MM.1S (cell line): ENCODE results near the gene TGOLN2.

Experiments used
- DNase-seq: peaks from one replicate; pipeline ENCODE4 v3.0.0-alpha.2; 2015
- H2AFZ ChIP-seq: fragments of 300-600 bp; sonication (generic); 2 replicates; pipeline ENCODE4 v1.6.0; 2016; ENCODE audit warnings: antibody characterized with exemption, low read length
- H3F3A ChIP-seq: fragments of 300-600 bp; sonication (generic); 2 replicates; pipeline ENCODE4 v1.6.1; 2016; ENCODE audit warnings: mild to moderate bottlenecking, antibody characterized with exemption, low read length, moderate library complexity, mixed read lengths; ENCODE audit not compliant: insufficient read depth
- H3K27ac ChIP-seq: fragments of 300-600 bp; sonication (generic); 2 replicates; pipeline ENCODE4 v1.5.1; 2016; ENCODE audit warnings: mild to moderate bottlenecking, low read length
- H3K27me3 ChIP-seq: fragments of 300-600 bp; sonication (generic); replicated peaks from 2 replicates; pipeline ENCODE4 v1.6.0; 2016; ENCODE audit warnings: low read length; ENCODE audit not compliant: insufficient read depth
- H3K36me3 ChIP-seq: fragments of 300-600 bp; sonication (generic); replicated peaks from 2 replicates; pipeline ENCODE4 v1.6.1; 2016; ENCODE audit warnings: mild to moderate bottlenecking, low read length, mixed read lengths; ENCODE audit not compliant: insufficient read depth
- H3K4me1 ChIP-seq: fragments of 300-600 bp; sonication (generic); 2 replicates; pipeline ENCODE4 v1.6.1; 2016; ENCODE audit warnings: low read length, mixed read lengths
- H3K4me2 ChIP-seq: fragments of 300-600 bp; sonication (generic); 2 replicates; pipeline ENCODE4 v1.6.0; 2016; ENCODE audit warnings: low read depth, low read length
- H3K4me3 ChIP-seq: fragments of 300-600 bp; sonication (generic); 2 replicates; pipeline ENCODE4 v1.5.1; 2016; ENCODE audit warnings: low read length, mixed read lengths
- H3K79me2 ChIP-seq: fragments of 300-600 bp; sonication (generic); 2 replicates; pipeline ENCODE4 v1.6.1; 2016; ENCODE audit warnings: mixed run types, low read length, mixed read lengths
- H3K9ac ChIP-seq: fragments of 300-600 bp; sonication (generic); 2 replicates; pipeline ENCODE4 v1.6.1; 2016; ENCODE audit warnings: low read length, mixed read lengths
- H3K9me2 ChIP-seq: fragments of 300-600 bp; sonication (generic); replicated peaks from 2 replicates; pipeline ENCODE4 v1.6.1; 2016; ENCODE audit warnings: mild to moderate bottlenecking, low read length, mixed read lengths; ENCODE audit not compliant: insufficient read depth
- H3K9me3 ChIP-seq: fragments of 300-600 bp; sonication (generic); replicated peaks from 2 replicates; pipeline ENCODE4 v1.6.1; 2016; ENCODE audit warnings: mild to moderate bottlenecking, low read length, mixed read lengths; ENCODE audit not compliant: insufficient read depth
- H4K20me1 ChIP-seq: fragments of 300-600 bp; sonication (generic); 2 replicates; pipeline ENCODE4 v1.6.1; 2016; ENCODE audit warnings: mild to moderate bottlenecking, low read length, moderate library complexity, mixed read lengths; ENCODE audit not compliant: insufficient read depth
- EZH2 ChIP-seq: fragments of 300-600 bp; sonication (generic); optimal IDR thresholded peaks from 2 replicates; pipeline ENCODE3; 2017; ENCODE audit warnings: low read depth, mild to moderate bottlenecking, antibody characterized with exemption, low read length, mixed read lengths
- EZH2phosphoT487 ChIP-seq: fragments of 300-600 bp; sonication (generic); IDR thresholded peaks from 2 replicates; pipeline ENCODE4 v1.6.1; 2018; ENCODE audit warnings: antibody characterized with exemption, low read length
- TF ChIP-seq, protein P1 (sequence below): fragments of 300-600 bp; sonication (generic); IDR thresholded peaks from 2 replicates; pipeline ENCODE4 v1.5.1; 2016; ENCODE audit warnings: antibody characterized with exemption, low read length, mixed read lengths

TGOLN2 gene

DNA sequence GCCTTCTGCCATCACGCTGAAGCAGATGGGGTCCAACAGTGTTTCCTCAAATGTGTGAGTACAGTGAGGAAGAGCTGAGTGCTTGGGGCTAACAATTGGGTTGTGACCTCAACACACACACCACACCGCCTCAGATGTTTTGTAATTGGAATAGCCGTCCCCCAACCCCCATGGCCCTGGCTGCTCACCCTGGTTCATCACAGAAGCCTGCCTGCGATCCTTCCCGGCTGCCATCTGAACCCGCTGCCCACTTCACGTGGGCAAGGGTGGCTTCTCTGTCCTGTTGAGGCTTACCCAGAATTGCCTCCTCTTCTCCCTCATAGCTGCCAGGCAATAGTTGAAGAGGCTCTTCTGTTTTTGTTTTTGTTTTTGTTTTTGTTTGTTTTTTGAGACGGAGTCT, 44.1 kb downstream of the TGOLN2 start:
- no peaks in the 10 kb centered on the region for H3K9me3 ChIP-seq
- no peak for TF ChIP-seq EZH2
- no peaks in the 10 kb centered on the region for H3K9me2 ChIP-seq
- no peaks in the 10 kb centered on the region for H3K79me2 ChIP-seq
- H4K20me1 ChIP-seq = no peaks in the 10 kb centered on the region
- H3K4me2 ChIP-seq = no peak overlapping the region
- no peak for DNase-seq
- no peaks in the 10 kb centered on the region for H3K27me3 ChIP-seq
- H3K36me3 ChIP-seq = no peaks in the 10 kb centered on the region
- H3K4me1 ChIP-seq = 0 out of 2 replicates have a peak, but pooled peaks cover 3% of the 10 kb centered on the region
- H2AFZ ChIP-seq = no peak overlapping the region
- H3K4me3 ChIP-seq = no peak overlapping the region
- H3K27ac ChIP-seq = no peak overlapping the region
- no peak overlapping the region for H3K9ac ChIP-seq
- no peaks in the 10 kb centered on the region for H3F3A ChIP-seq

DNA sequence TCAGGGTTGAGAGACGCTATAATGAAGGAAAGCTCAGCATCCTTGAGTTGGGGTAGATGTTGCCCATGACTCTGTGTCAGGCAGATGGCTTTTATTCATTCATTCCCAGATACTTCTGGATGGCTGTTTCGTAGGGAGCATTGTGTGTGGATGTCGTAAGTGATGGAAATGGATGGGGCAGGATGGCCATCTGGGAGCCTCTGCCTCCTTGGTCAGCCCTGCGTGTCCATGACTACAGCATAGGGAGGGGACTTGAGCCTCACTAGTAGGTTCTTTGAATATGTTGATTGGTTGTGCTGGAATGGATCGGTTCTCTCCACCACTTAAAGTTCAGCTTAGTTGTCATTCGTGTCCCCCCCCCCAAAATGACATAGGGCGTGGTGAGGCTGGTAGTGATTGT, 44.9 kb downstream of the TGOLN2 start:
- Histone ChIP-seq H3K9me2 (no peaks in the 10 kb centered on the region), H4K20me1 (no peaks in the 10 kb centered on the region), H3K4me1 (0 out of 2 replicates have a peak, but pooled peaks cover 3% of the 10 kb centered on the region), H3K36me3 (no peaks in the 10 kb centered on the region), H3K4me3 (no peak overlapping the region), H3K27me3 (no peaks in the 10 kb centered on the region), H3K9ac (no peak overlapping the region), H3K9me3 (no peaks in the 10 kb centered on the region), H3K79me2 (no peaks in the 10 kb centered on the region), H3K27ac (no peak overlapping the region), H3F3A (no peaks in the 10 kb centered on the region), H3K4me2 (no peak overlapping the region), H2AFZ (no peak overlapping the region)
- no peak for DNase-seq
- TF ChIP-seq, protein P1, sequence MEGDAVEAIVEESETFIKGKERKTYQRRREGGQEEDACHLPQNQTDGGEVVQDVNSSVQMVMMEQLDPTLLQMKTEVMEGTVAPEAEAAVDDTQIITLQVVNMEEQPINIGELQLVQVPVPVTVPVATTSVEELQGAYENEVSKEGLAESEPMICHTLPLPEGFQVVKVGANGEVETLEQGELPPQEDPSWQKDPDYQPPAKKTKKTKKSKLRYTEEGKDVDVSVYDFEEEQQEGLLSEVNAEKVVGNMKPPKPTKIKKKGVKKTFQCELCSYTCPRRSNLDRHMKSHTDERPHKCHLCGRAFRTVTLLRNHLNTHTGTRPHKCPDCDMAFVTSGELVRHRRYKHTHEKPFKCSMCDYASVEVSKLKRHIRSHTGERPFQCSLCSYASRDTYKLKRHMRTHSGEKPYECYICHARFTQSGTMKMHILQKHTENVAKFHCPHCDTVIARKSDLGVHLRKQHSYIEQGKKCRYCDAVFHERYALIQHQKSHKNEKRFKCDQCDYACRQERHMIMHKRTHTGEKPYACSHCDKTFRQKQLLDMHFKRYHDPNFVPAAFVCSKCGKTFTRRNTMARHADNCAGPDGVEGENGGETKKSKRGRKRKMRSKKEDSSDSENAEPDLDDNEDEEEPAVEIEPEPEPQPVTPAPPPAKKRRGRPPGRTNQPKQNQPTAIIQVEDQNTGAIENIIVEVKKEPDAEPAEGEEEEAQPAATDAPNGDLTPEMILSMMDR = no peak
- TF ChIP-seq EZH2 (no peak), EZH2phosphoT487 (no peak)

DNA sequence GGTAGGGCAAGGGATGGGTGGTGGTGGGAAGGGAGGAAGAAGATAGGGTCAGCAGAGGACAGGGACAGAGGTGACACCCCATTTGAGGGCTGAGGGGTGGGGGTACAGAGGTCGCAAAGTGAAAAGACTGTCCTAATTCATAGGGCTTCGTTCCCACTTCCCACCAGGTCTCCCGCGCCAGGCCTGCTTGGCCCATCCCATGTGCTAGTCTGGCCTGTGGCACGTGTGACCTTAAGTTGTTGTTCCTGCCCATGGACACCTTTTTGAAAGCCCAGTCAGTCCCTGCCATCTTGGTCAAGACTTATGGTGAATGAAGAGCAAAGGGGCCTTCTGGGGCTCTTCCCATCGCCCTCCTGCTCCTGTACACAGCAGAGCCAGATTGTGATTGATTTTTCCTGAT, 46.2 kb downstream of the TGOLN2 start:
- TF ChIP-seq EZH2 = no peak
- TF ChIP-seq EZH2phosphoT487 = no peak
- TF ChIP-seq, protein P1 = no peak
- Histone ChIP-seq H3K4me1 (0 out of 2 replicates have a peak, but pooled peaks cover 3% of the 10 kb centered on the region), H3K9ac (no peak overlapping the region), H3K4me3 (no peak overlapping the region), H3K27me3 (no peaks in the 10 kb centered on the region), H3K36me3 (no peaks in the 10 kb centered on the region), H3K4me2 (no peak overlapping the region), H3K9me3 (no peaks in the 10 kb centered on the region), H3F3A (no peaks in the 10 kb centered on the region), H3K9me2 (no peaks in the 10 kb centered on the region), H2AFZ (no peak overlapping the region), H4K20me1 (no peaks in the 10 kb centered on the region), H3K79me2 (no peaks in the 10 kb centered on the region), H3K27ac (no peak overlapping the region)
- no peak for DNase-seq

DNA sequence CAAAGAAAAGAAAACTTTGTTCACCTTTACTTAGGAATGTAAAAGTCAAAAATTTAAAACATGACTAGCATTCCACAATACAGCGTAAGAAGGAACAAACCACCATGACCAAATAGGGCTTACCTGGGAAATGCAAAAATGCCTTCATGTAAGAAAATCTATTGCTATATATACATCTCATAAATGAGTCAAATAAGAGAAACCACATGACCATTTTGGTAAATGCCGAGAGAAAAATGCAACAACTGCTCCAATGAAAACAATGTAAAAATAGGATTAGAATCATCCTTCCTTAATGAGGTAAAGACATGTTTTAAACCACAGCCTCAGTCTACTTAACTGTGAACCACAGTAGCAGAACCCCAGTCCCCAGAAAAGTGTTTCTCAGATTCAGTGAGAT, 49.4 kb downstream of the TGOLN2 start:
- Histone ChIP-seq H3K79me2 (no peaks in the 10 kb centered on the region), H3K9ac (no peak overlapping the region), H2AFZ (no peak overlapping the region), H4K20me1 (no peaks in the 10 kb centered on the region), H3K36me3 (no peaks in the 10 kb centered on the region), H3K27ac (no peak overlapping the region), H3K27me3 (no peaks in the 10 kb centered on the region), H3F3A (no peaks in the 10 kb centered on the region), H3K4me2 (no peak overlapping the region), H3K9me3 (no peaks in the 10 kb centered on the region), H3K4me3 (no peak overlapping the region), H3K9me2 (no peaks in the 10 kb centered on the region), H3K4me1 (no peaks in the 10 kb centered on the region)
- TF ChIP-seq EZH2phosphoT487 (no peak), EZH2 (no peak)
- TF ChIP-seq, protein P1 = no peak
- no peak for DNase-seq
